BLaER1 treated with 17β-estradiol and CSF1 and Interleukin-3, amounts not matched to agents 10 nM and 100 nM (cell line): Measurements from ENCODE around the gene NRIP1.

Experiments used
- H3K27ac ChIP-seq, 11 experiments: shearing (Covaris generic); formaldehyde crosslinking; 2 replicates each; pipeline ENCODE4 v1.8.1; 2022
- H3K27me3 ChIP-seq, 11 experiments: shearing (Covaris generic); formaldehyde crosslinking; 2 replicates each; pipeline ENCODE4 v1.8.1; 2022
- H3K36me3 ChIP-seq, 11 experiments: shearing (Covaris generic); formaldehyde crosslinking; 2 replicates each; pipeline ENCODE4 v1.8.1; 2022
- H3K4me1 ChIP-seq, 10 experiments: shearing (Covaris generic); formaldehyde crosslinking; 2 replicates each; pipeline ENCODE4 v1.8.1; 2022
- H3K4me2 ChIP-seq, 11 experiments: shearing (Covaris generic); formaldehyde crosslinking; 2 replicates each; pipeline ENCODE4 v1.8.1; 2022
- H3K4me3 ChIP-seq, 10 experiments: shearing (Covaris generic); formaldehyde crosslinking; 2 replicates each; pipeline ENCODE4 v1.8.1; 2022
- H3K9ac ChIP-seq, 11 experiments: shearing (Covaris generic); formaldehyde crosslinking; 2 replicates each; pipeline ENCODE4 v1.8.1; 2022
- H3K9me3 ChIP-seq, 11 experiments: shearing (Covaris generic); formaldehyde crosslinking; replicated peaks in 1 of 11; 2 replicates each; pipeline ENCODE4 v1.8.1; 2022
- H4K20me1 ChIP-seq, 11 experiments: shearing (Covaris generic); formaldehyde crosslinking; 2 replicates each; pipeline ENCODE4 v1.8.1; 2022
- Cebpa-rat ChIP-seq, 11 experiments: shearing (Covaris generic); IDR thresholded peaks; 2 replicates each; pipeline ENCODE4 v1.8.1; 2022

The NRIP1 gene

DNA sequence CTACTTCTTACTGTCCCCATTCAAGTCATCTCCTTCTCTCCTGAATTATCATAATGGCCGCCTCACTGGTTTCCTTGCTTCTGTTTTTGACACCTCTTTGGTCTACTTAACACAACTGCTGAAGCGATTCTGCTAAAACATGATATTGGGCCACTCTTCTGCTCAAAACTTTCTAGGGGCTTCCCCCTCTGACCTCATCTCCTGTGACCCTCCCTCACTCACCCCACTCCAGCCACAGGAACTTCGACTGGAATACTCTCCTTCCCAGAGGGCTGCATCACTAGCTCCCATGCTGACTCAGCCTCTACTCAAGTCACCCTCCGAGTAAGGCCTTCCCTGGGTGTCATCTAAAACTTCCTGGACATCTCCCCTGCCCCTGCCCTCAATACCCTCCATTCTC, 35.7 kb downstream of the NRIP1 start:
- Histone ChIP-seq H4K20me1 (peaks cover 62 to 99% (median 92%) of the 10 kb centered on the region in 11 experiments), H3K27ac (peak overlapping the region in 7 of 11 experiments; percentile 14 to 53 (median 43); a peak in 9 of 22 replicates), H3K4me2 (peak overlapping the region in 10 of 11 experiments; percentile 15 to 53 (median 38); a peak in 16 of 22 replicates), H3K4me1 (peaks cover 13 to 49% (median 31%) of the 10 kb centered on the region in 10 experiments; a peak in 19 of 20 replicates), H3K9ac (no peak overlapping the region), H3K36me3 (peaks cover 50 to 95% (median 82%) of the 10 kb centered on the region in 11 experiments), H3K4me3 (no peak overlapping the region), H3K27me3 (no peaks in the 10 kb centered on the region), H3K9me3 (peaks cover 0 to 21% (median 5%) of the 10 kb centered on the region in 11 experiments; a peak in 11 of 22 replicates)
- no peak for TF ChIP-seq Cebpa-rat (IDR thresholded peaks at IDR 0.05)

DNA sequence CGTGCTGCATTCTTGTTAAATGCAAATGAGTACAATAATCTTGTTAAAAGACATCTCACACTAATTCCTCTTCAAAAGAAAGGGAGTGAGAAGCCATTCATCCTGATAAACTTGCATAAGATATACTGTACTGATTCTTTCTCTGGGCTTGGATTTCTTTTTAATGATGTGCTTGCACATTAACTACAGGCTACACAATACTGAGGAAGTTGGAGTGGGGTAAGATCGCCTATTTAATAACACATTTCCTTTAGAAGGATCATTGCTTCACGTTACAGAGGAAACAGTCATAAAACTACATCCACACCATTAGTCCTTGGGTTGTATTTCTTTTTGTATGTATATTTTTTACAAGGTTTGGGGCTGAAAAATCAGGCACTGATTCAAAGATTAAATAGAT, 36.6 kb downstream of the NRIP1 start:
- peaks cover 13 to 41% (median 25%) of the 10 kb centered on the region in 10 experiments; a peak in 19 of 20 replicates for H3K4me1 ChIP-seq
- no peak for TF ChIP-seq Cebpa-rat (IDR thresholded peaks at IDR 0.05)
- no peaks in the 10 kb centered on the region for H3K27me3 ChIP-seq
- H3K27ac ChIP-seq: peak overlapping the region in 1 of 11 experiments; percentile 44; a peak in 2 of 22 replicates
- H3K36me3 ChIP-seq: peaks cover 48 to 94% (median 78%) of the 10 kb centered on the region in 11 experiments
- H3K4me3 ChIP-seq: no peak overlapping the region
- H3K4me2 ChIP-seq: peak overlapping the region in 4 of 11 experiments; percentile 5 to 33 (median 16); a peak in 1 of 22 replicates
- peaks cover 0 to 21% (median 5%) of the 10 kb centered on the region in 11 experiments; a peak in 11 of 22 replicates for H3K9me3 ChIP-seq
- H3K9ac ChIP-seq: no peak overlapping the region
- H4K20me1 ChIP-seq: peaks cover 65 to 99% (median 95%) of the 10 kb centered on the region in 11 experiments

DNA sequence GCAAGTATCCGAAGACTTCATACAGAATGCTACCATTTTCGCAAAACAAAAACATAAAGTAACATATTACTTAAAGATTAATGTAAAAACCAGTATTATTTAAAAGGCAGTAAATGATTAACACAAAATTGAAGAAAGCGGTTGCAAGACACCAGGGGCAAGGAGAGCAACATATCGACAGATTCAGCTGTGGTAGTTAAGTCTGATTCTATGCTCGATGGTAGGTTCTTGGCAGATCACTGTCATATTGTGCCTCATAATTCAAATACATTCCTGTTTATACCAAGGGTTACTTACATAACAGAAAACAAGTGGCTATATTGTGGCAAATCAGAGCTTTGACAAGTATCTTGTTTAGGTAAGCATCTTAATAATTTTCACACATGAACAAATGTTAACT, 37.7 kb downstream of the NRIP1 start:
- TF ChIP-seq Cebpa-rat (IDR thresholded peaks at IDR 0.05): no peak
- Histone ChIP-seq H3K36me3 (peaks cover 45 to 94% (median 79%) of the 10 kb centered on the region in 11 experiments), H3K27me3 (no peaks in the 10 kb centered on the region), H3K4me3 (no peak overlapping the region), H4K20me1 (peaks cover 69 to 99% (median 94%) of the 10 kb centered on the region in 11 experiments), H3K4me1 (peaks cover 13 to 33% (median 18%) of the 10 kb centered on the region in 10 experiments; a peak in 18 of 20 replicates), H3K27ac (0 out of 22 replicates have a peak overlapping the region, but pooled peaks of 1 of the 11 experiments have one; percentile 7), H3K9me3 (peaks cover 0 to 24% (median 8%) of the 10 kb centered on the region in 11 experiments; a peak in 12 of 22 replicates), H3K4me2 (no peak overlapping the region), H3K9ac (no peak overlapping the region)

DNA sequence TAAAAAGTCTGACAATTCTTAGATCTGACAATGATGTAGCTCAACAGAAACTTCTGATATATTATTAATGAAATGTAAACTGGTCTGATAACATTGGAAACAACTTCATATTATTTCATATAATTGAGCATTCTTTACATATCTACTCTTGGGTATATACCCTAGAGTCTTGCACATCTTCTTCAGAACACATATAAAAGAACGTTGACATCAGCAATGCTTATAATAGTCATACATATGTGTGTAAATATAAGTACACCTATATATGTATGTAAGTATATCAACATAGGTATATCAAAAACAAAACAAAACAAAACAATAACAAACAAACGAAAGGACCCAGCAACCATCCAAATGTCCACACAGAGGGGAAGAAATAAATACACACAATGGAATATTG, 38.4 kb downstream of the NRIP1 start:
- H3K9ac ChIP-seq: no peak overlapping the region
- H3K4me1 ChIP-seq: peaks cover 9 to 33% (median 15%) of the 10 kb centered on the region in 10 experiments; a peak in 18 of 20 replicates
- H3K27ac ChIP-seq: no peak overlapping the region
- TF ChIP-seq Cebpa-rat (IDR thresholded peaks at IDR 0.05): no peak
- H4K20me1 ChIP-seq: peaks cover 75 to 100% (median 98%) of the 10 kb centered on the region in 11 experiments
- no peak overlapping the region for H3K4me2 ChIP-seq
- H3K4me3 ChIP-seq: no peak overlapping the region
- peaks cover 0 to 21% (median 4%) of the 10 kb centered on the region in 11 experiments; a peak in 8 of 22 replicates for H3K9me3 ChIP-seq
- H3K36me3 ChIP-seq: peaks cover 45 to 94% (median 81%) of the 10 kb centered on the region in 11 experiments; a peak in 21 of 22 replicates
- H3K27me3 ChIP-seq: no peaks in the 10 kb centered on the region

DNA sequence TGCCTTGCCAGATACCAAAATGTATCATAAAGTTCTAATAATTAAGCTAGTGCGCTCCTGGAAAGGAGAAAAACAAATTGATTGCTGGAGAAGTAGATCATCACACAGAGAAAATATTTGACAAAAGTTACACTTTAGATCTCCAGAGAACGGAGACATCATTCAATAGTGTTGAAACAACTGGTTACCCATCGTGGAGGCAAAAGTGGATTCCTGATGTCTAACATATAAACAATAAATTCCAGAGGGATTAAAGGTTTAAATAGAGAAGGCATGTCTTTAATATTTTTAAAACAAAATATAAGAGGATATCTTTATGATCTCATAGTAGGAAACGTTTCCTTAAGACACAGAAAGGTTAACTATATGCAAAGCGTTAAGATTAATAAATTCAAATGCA, 41.0 kb downstream of the NRIP1 start:
- Histone ChIP-seq H3K9me3 (peaks cover 0 to 12% (median 4%) of the 10 kb centered on the region in 11 experiments; a peak in 5 of 22 replicates), H3K9ac (no peak overlapping the region), H3K27ac (no peak overlapping the region), H3K4me1 (peaks cover 6 to 28% (median 14%) of the 10 kb centered on the region in 10 experiments), H4K20me1 (peaks cover 78 to 100% (median 100%) of the 10 kb centered on the region in 11 experiments), H3K4me2 (no peak overlapping the region), H3K36me3 (peaks cover 31 to 82% (median 60%) of the 10 kb centered on the region in 11 experiments; a peak in 21 of 22 replicates), H3K27me3 (no peaks in the 10 kb centered on the region), H3K4me3 (no peak overlapping the region)
- no peak for TF ChIP-seq Cebpa-rat (IDR thresholded peaks at IDR 0.05)

DNA sequence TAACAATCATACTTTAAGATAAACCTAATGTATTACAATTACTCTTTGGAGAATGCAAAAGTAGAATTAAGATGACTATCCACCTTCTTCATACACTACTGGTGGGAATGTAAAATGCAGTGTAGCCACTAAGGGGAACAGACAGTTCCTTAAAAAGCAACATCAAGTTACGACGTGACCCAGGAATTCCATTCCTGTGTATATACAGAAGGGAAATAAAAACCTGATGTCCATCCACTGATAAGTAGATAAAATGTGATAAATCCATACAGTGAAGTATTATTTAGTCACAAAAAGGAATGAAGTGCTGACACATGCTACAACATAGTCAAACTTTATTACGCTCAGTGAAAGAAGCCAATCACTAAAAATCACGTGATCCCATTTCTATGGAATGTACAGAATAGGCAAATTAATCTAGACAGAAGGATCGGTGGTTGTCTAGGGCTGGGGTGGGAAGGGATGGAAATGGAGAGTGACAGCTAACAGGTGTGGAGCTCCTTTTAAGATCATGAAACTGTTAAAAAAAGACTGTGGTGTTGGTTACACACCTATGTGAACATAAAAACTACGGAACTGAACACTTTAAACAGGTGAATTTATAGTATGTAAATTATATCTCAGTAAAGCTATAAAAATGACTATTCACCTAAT, 42.1 kb downstream of the NRIP1 start:
- Histone ChIP-seq H4K20me1 (peaks cover 80 to 100% (median 100%) of the 10 kb centered on the region in 11 experiments), H3K9ac (no peak overlapping the region), H3K27ac (no peak overlapping the region), H3K4me3 (no peak overlapping the region), H3K27me3 (no peaks in the 10 kb centered on the region), H3K4me2 (no peak overlapping the region), H3K9me3 (peaks cover 0 to 12% (median 4%) of the 10 kb centered on the region in 11 experiments; a peak in 5 of 22 replicates), H3K4me1 (peaks cover 5 to 35% (median 16%) of the 10 kb centered on the region in 10 experiments; a peak in 19 of 20 replicates), H3K36me3 (peaks cover 31 to 82% (median 59%) of the 10 kb centered on the region in 11 experiments; a peak in 21 of 22 replicates)
- no peak for TF ChIP-seq Cebpa-rat (IDR thresholded peaks at IDR 0.05)

DNA sequence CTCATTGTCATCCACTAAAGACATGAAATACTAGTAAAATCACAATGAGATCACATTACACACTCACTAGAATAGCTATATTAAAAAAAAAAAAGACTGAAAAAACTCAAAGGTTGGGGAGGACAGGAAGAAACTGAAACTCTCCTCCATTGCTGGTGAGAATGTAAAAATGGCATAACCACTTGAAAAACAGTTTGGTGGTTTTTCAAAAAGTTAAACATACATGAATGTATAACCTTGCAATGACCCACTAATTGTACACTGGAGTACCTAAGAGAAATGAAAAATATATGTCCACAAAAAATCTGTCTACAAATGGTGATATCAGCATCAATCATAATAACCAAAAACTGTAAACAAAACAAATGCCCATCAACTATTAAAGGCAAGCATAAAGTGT, 44.0 kb downstream of the NRIP1 start:
- peaks cover 27 to 80% (median 65%) of the 10 kb centered on the region in 11 experiments; a peak in 21 of 22 replicates for H3K36me3 ChIP-seq
- H3K27me3 ChIP-seq: no peaks in the 10 kb centered on the region
- peak overlapping the region in 1 of 11 experiments; percentile 17; a peak in 1 of 22 replicates for H3K4me2 ChIP-seq
- no peak overlapping the region for H3K9ac ChIP-seq
- peaks cover 0 to 12% (median 4%) of the 10 kb centered on the region in 11 experiments; a peak in 5 of 22 replicates for H3K9me3 ChIP-seq
- no peak overlapping the region for H3K27ac ChIP-seq
- no peak overlapping the region for H3K4me3 ChIP-seq
- H4K20me1 ChIP-seq: peaks cover 81 to 100% (median 99%) of the 10 kb centered on the region in 11 experiments
- H3K4me1 ChIP-seq: peaks cover 5 to 49% (median 16%) of the 10 kb centered on the region in 10 experiments; a peak in 19 of 20 replicates
- no peak for TF ChIP-seq Cebpa-rat (IDR thresholded peaks at IDR 0.05)

DNA sequence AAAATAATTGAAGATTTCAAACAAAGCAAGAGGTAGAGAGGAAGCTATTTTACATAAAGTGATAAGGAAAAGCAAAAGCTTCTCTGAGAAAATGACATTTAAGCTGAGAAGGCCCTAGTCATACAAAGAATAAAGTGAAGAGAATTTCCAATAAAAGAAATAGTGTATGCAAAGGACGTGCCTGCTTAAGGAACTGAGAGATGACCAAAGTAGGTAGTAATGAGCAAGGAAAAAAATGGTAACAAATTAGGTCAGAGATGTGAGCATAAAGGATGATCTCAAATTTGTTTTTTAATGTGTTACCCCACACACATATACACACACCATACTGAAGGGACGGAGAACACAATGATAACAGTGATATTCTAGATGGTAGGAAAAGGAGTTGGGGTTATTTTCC, 46.4 kb downstream of the NRIP1 start:
- Histone ChIP-seq H3K9me3 (peaks cover 0 to 12% (median 4%) of the 10 kb centered on the region in 11 experiments; a peak in 5 of 22 replicates), H3K36me3 (peaks cover 22 to 76% (median 48%) of the 10 kb centered on the region in 11 experiments; a peak in 20 of 22 replicates), H3K4me2 (peak overlapping the region in 7 of 11 experiments; percentile 28 to 54 (median 40); a peak in 14 of 22 replicates), H3K9ac (no peak overlapping the region), H3K27me3 (no peaks in the 10 kb centered on the region), H3K4me3 (no peak overlapping the region), H3K4me1 (peaks cover 5 to 49% (median 16%) of the 10 kb centered on the region in 10 experiments; a peak in 19 of 20 replicates), H3K27ac (peak overlapping the region in 4 of 11 experiments; percentile 1 to 24 (median 20); a peak in 1 of 22 replicates), H4K20me1 (peaks cover 67 to 100% (median 98%) of the 10 kb centered on the region in 11 experiments)
- TF ChIP-seq Cebpa-rat (IDR thresholded peaks at IDR 0.05): no peak
